ENCODE data around the gene ASCC2. TPM values are rescaled to one million over a fixed set of nuclear protein-coding genes. Genes with fewer than 3 reads are reported as not detected.
"Not testable (repeated sequence)": the region's sequence is repeated elsewhere in the genome, so short reads cannot be mapped to it uniquely, and the experiment has no call there.

The ASCC2 gene, protein sequence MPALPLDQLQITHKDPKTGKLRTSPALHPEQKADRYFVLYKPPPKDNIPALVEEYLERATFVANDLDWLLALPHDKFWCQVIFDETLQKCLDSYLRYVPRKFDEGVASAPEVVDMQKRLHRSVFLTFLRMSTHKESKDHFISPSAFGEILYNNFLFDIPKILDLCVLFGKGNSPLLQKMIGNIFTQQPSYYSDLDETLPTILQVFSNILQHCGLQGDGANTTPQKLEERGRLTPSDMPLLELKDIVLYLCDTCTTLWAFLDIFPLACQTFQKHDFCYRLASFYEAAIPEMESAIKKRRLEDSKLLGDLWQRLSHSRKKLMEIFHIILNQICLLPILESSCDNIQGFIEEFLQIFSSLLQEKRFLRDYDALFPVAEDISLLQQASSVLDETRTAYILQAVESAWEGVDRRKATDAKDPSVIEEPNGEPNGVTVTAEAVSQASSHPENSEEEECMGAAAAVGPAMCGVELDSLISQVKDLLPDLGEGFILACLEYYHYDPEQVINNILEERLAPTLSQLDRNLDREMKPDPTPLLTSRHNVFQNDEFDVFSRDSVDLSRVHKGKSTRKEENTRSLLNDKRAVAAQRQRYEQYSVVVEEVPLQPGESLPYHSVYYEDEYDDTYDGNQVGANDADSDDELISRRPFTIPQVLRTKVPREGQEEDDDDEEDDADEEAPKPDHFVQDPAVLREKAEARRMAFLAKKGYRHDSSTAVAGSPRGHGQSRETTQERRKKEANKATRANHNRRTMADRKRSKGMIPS
- 10 to 100 TPM; 31.3 to 37.2 TPM for total RNA-seq
- long read RNA-seq, donor 1, transcript ASCC2-202 (21 exons, 2,823 nt): major isoform, 5 of 26 reads
- long read RNA-seq, donor 1, partial matches to known transcripts: 6 of 26 reads
- long read RNA-seq, donor 1, other reads (novel, unspliced or antisense): 12 of 26 reads
- long read RNA-seq, donor 2, transcript ASCC2-201 (20 exons, 2,793 nt): minor isoform, 10 of 116 reads
- long read RNA-seq, donor 2, transcript ASCC2-202 (21 exons, 2,823 nt): major isoform, 12 of 116 reads
- long read RNA-seq, donor 2, partial matches to known transcripts: 52 of 116 reads
- long read RNA-seq, donor 2, other reads (novel, unspliced or antisense): 42 of 116 reads

DNA sequence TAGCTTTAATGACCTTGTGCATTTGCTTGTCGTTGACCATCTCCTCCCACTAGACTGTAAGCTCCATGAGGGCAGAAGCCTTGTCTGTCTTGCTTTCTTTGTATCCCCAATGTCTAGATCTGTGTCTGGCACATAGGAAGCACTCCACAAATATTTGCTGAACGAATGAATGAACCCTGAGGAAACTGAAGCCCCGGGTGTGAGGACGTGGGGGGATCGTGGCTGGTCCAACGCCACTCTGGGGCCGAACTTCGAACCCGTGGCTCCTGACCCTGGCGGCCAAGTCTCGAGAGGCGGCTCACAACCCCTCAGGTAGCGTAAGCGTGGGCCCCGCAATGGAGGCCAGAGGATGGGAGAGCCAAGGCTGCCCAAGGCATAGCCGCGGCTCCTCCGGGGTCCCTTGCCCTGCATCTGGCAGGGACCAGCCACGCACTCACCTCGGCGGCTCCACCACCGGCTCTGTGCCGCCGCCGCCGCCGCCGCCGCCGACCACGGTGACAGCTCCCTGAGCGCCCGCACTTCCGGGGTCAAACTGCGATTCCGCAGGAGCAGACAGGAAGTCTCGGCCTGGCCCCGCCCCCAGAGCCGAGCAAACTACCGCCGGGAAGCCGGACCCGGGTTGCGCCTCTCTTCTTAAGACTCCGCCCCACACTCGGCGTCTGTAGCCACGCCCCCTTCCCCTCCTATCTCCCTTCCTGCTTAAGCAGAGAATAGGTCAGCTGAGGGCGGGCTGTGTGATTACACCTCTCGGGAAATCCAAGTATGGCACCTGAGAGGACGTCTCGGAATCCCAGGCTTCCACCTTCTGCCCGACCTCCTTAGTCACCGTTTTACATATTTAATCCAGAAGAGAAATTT is at the start of gene ASCC2:
TSS of gene ASCC2 (minus strand) at position 534 of the 858 bp plus-strand sequence. CDS start 5,949 bp downstream, outside the sequence.
- DNase-seq (ENCODE audit: low spot score): peak; percentile 100
- intact Hi-C loops (cut with DNase I): loop anchor here (2.0 to 10.0 kb wide), 2 partner anchors 37 to 167 kb away; no protein-coding TSS in a partner anchor

DNA sequence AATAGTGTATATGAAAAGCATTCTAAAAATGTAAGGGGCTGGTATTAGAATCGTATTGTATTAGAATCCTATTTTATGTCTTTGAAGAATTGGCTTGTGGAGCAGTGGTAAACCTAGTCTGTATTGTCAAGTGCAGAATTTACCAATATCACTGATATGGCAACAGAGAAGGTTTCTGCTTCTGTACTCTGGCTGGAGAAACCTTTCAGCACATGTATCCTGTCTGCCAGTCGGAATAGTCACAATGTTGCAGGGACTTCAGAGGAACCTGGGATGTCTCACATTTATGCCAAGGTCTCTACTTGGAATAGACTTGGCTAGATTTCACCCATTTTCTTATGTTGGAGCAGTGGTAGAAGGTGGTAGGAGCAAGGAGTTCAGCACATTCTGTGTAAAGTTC is 49.3 kb upstream of the ASCC2 start:
- no peak for DNase-seq (ENCODE audit: low spot score)
- intact Hi-C loops (cut with DNase I): no loop called here

DNA sequence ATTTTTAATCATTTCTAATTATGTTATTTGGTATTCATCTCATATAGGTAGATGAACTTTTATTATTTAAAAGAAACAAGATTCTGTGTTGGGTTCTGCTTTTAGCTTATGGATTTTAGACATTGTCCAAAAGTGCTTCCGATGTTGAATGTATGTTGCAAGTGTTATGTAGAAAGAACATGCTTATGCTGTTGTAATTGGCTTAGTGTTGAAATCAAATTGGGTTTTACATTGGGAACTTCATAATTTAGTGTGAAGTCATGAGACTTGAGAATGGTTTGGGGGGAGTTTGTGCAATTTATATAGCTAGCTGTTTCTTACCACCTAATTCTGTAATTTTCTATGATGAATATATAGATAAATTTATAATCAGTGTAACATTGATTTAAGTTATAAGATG is 48.5 kb upstream of the ASCC2 start:
- no peak for DNase-seq (ENCODE audit: low spot score)
- intact Hi-C loops (cut with DNase I): no loop called here

DNA sequence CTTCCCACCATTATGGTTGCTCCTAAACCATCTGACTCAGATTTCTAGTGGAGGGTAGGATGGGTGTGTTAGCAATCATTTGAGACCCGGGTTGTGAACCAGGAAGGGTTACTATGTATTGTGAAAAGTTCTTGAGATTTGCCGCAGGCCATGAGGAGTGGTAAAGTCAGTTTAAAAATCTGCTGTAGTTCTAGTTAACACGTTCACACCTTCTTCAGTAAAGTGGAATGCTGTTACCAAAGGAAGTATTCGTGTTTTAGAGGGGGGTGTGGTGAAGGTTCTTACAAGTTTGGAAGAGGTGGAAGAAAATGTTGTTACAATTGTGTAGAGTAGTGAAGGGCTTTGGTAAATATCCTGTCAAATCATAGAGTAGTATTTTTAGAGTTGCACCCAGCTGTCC is 47.5 kb upstream of the ASCC2 start:
- intact Hi-C loops (cut with DNase I): no loop called here
- DNase-seq (ENCODE audit: low spot score): no peak

DNA sequence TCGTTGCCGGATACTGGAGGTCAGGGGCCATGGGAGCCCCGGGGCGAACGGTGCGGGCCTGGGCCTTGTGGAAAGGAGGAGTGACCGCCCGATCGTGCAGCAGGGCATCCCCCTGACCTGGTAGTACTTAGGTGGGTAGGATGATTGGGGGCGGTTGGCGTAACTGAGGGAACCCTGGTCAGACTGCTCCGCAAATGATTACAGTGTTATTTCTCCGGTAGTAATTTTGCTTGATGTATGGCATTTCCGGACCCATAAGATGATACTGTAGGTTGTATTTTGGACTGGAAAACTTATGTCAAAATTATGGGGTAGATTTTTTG is 45.7 kb upstream of the ASCC2 start:
- no peak for DNase-seq (ENCODE audit: low spot score)

DNA sequence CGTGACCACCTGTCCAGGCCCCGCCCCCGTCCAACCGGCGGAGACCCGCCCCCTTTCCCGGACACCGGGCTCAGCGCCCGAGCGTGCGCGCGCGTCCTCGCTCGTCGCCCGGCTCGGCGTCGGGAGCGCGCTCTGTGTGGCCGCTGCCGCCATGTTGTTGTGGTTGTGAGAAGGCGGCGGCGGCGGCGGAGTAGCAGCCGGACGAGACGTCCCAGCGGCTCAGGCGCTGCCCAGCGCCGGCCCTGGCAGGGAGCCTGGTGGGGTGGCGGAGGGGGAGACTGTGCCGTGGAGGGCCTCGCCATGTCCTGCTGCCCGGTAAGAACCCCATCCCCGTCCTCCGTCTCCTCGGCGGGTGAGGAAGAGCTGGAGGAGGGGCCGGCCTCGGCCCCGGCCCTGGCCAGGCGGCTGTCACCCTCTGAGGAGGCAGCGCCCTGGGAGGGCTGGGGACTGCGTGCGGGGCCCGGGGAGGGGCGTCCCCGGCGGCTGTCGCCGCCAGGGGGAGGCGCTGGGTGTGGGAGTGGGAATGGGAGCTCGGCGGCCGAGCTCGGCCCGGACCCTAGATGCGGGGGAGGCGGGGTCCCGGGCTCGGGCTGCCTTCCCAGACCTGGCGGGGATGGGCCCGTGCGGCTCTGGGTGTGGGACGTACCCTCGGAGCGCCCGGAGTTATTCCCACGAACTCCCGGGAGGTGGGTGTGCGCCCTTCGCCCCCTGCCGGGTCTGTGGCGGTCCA is 45.1 kb upstream of the ASCC2 start, which contains the start of gene MTMR3:
TSS of gene MTMR3 (plus strand) at position 130 of the 730 bp plus-strand sequence. CDS start 87,886 bp downstream, outside the sequence.
- peak; percentile 98 for DNase-seq (ENCODE audit: low spot score)
- intact Hi-C loops (cut with DNase I): no loop called here

More for the DNA sequence above, 45.7 kb upstream of the ASCC2 start:
- intact Hi-C loops (cut with DNase I): no loop called here

DNA sequence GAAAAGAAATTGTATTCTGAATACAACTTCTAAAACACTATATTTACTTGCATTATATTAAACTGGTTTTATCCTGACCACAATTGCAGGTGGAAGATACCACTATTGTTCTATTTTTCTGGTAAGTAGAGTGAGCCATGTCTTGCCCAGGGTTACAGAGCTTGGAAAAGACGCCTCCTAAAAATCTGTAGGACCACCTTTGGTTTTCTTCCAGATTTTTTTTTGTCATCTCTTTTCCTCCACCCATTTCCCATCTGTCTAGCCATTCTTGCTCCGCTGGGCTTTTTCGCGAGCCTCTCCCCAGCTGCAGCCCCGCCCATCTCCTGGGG is 44.6 kb upstream of the ASCC2 start:
- intact Hi-C loops (cut with DNase I): no loop called here
- no peak for DNase-seq (ENCODE audit: low spot score)

DNA sequence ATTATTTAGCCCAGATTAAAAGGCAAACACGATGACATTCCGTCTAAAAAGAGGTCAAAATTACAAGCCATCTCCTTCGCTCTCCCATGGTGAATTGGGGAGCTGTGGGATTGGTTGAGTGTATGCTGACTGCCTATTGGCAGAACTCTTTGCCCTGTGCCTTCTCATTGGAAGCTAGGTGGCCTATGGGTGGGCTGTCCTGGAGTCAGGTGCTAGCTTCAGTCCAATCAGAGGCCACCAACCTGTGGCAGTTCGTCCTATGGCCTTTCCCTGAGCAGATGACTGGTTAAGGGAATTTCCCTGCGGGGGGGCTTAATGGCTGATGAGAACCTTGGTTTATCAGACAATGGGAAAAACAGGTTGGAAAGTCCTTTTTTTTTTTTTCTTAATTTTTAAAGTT is 41.7 kb upstream of the ASCC2 start:
- intact Hi-C loops (cut with DNase I): no loop called here
- DNase-seq (ENCODE audit: low spot score): no peak

DNA sequence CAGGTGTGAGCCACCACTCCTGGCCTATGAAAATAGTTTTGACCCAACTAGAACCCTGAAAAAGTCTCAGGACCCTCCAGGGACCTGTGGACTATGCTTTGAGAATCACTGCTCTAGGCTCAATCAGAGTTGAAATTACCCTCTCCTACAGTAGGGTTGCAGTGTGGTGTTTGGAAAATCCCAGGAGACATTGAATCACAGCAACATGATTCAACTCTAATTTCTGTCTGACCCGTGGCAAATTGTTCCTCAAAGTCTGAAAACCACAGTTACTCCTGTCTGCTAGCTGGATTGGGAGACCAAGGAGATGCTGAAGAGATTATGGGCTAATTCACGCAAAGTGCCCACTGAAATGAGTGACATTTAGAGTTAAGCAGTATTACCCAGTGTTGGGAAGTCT is 39.5 kb upstream of the ASCC2 start:
- DNase-seq (ENCODE audit: low spot score): no peak
- intact Hi-C loops (cut with DNase I): no loop called here

DNA sequence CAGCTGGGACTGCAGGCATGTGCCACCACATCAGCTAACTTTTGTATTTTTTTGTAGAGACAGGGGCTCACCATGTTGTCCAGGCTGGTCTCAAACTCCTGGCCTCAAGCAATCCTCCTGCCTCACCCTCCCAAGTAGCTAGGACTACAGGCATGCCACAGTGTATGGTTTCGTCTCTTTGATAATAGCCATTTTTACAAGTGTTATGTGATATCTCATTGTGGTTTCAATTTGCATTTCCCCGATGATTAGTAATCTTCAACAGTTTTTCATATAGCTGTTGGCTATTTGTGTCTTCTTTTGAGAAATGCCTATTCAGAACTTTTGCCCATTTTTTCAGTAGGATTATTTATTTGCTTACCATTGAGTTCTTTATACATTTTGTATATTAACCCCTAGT is 35.9 kb upstream of the ASCC2 start:
- no peak for DNase-seq (ENCODE audit: low spot score)
- intact Hi-C loops (cut with DNase I): loop anchor here in 1 of 2 donors (2.0 kb wide), 1 partner anchor 35 kb away; the partner anchor contains the start of gene ASCC2

DNA sequence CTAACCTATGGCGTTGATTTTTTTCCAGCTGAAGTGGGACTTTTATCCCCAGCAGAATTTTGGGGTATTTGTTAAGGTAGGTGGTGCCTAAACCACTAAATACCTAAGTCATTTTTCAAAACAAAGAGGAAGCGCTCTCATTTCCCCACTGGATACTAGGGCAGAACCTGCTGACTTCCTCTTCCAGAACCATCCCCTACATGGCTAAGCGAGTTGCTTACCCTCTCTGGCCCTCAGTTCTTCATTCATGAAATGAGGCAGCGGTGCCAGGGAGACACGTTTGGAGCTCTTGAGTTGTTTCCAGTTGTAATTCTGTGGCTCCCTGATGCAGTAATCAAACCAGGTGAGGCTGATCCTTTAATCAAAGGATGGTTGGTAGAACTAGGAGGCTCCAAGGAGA is 34.9 kb upstream of the ASCC2 start:
- intact Hi-C loops (cut with DNase I): no loop called here
- DNase-seq (ENCODE audit: low spot score): no peak

DNA sequence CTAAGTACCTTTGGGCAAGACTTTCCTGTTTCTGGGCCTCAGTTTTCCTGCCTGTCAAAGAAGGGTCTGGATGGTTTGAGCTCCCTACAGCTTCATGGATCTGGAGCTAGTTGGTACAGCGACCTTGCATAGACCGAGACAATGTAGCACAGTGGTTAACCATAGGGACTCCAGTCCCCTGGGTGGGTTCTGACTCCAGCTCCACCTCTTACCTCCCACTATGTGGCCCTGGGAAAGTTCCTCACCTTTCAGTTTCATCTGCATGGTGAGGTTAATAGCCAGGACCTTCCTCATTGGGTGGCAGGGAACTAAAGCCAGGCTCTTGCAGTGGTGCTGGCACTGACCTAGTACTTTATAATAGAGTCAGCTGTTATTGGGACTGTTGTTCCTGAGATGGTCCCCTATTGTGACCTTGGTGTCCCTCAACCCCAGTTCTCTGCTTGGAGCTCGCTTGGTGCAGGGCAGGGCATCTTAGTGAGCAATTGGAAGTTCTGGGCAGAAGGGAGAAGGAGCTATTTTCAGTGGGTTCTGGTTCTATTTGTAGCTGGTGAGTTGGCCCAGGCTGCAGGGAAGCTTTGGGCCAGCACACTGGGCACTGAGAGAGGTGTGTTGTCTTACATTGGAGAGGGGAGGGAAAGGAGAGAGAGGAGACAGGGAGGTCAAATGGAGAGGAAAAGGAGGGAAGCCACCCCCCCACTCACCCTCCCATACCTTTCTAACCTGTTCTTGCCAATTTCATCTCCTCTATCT is 34.2 kb upstream of the ASCC2 start:
- intact Hi-C loops (cut with DNase I): no loop called here
- DNase-seq (ENCODE audit: low spot score): no peak

DNA sequence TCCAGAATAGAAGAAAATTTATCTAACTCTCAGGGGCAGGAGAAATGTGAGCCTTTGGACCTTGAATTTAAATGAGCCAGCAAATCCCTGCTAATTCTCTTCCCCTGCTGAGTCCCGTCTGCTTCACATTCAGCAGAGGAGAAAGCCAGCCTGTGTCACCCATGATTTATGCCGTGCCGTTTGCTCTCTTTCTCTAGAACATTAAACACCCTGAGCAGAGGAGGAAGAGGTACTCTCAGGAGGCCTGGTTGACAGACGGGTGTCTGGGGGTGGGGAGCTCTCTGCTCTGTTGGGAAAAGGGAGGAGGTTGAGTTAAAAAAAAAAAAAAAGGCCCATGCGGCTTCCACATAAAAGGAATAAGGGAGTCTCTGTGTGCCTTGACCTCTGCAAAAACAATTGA is 33.6 kb upstream of the ASCC2 start:
- intact Hi-C loops (cut with DNase I): no loop called here
- no peak for DNase-seq (ENCODE audit: low spot score)

DNA sequence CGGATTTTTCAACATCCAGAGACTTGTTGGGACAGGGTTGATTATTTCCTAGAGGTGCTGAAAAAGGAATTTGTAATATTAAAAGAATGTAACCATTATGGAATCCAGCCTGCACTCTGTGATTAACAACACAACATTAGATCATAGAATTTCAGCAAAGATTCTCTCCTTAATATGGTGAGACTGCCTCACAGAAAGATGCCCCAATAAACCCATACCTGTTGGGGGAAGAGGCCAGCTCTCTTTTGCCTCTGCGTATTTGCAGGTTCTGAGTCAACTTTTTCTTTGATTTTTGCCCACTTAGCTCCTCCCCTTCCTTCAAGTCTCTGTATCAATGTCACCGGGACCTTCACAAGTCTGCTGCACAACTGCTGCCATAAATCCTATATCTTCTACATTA is 32.5 kb upstream of the ASCC2 start:
- intact Hi-C loops (cut with DNase I): no loop called here
- DNase-seq (ENCODE audit: low spot score): no peak

DNA sequence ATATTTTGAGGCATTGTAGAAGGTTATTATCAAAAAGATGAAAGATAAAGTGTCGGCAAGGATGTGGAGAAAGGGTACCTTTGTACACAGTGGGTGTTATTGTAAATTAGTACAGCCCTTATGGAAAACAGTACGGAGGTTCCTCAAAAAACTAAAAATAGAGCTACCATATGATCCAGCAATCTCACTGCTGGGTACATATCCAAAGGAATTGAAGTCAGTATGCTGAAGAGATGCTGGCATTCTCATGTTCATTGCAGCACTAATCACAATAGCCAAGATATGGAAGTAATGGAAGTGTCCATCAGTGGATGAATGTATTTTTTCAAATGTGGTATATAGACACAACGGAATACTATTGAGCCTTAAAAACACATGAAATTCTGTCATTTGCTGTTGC is 29.8 kb upstream of the ASCC2 start:
- intact Hi-C loops (cut with DNase I): no loop called here
- DNase-seq (ENCODE audit: low spot score): no peak

DNA sequence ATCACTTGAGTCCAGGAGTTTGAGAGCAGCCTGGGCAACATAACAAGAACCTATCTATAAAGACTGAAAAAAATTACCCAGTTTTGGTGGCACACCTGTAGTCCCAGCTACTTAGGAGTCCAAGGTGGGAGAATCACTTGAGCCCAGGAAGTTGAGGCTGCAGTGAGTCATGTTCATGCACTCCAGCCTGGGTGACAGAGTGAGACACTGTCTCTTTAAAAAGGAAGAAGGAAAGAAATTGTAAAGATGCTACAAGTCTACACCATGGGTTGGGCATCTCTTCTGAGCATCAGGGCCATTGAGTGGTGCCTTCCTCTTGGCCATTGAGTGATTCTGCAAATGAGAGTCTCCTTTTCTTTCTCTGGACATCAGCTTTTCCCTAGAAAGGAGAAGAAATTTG is 29.2 kb upstream of the ASCC2 start:
- DNase-seq (ENCODE audit: low spot score): no peak
- intact Hi-C loops (cut with DNase I): no loop called here

DNA sequence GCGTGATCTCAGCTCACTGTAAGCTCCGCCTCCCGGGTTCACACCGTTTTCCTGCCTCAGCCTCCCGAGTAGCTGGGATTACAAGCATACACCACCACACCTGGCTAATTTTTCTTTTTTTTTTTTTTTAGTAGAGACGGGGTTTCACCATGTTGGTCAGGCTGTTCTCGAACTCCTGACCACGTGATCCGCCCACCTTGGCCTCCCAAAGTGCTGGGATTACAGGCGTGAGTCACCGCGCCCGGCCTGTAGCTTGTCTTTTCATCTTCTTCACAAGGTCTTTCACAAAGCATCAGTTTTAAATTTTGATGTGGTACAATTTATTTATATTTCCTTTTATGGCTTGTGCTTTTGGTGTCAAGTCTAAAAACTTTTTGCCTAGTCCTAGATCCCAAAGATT is 27.5 kb upstream of the ASCC2 start:
- DNase-seq (ENCODE audit: low spot score); intact Hi-C loops (cut with DNase I): not testable (repeated sequence)

Measured in posterior vena cava (tissue), 2 donors.